Panc1 (cell line): Measurements from ENCODE around the gene PABPN1L. TPM values are rescaled to one million over a fixed set of nuclear protein-coding genes. Genes with fewer than 3 reads are reported as not detected.

ENCODE experiments used
- ATAC-seq: fragments of 200-7000 bp; cut with Tn5 transposase; 2 replicates; pipeline ENCODE4 v1.9.1; 2020; ENCODE audit warnings: mild to moderate bottlenecking, moderate library complexity
- BruUV-seq: library from RNA; stranded (reverse); fragments of 400-500 nt; replicated peaks from 2 replicates; lab custom pipeline; 2021; lab: Mats Ljungman, UMichigan
- CTCF ChIA-PET: fragments of 300-600 bp; sonication (Branson Sonifier 250); formaldehyde crosslinking; loops from one replicate; lab custom pipeline; 2022; ENCODE audit warnings: antibody characterized with exemption; lab: Charles Lee
- POLR2A ChIA-PET: fragments of 300-600 bp; sonication (Branson Sonifier 250); formaldehyde crosslinking; loops from one replicate; lab custom pipeline; 2022; ENCODE audit warnings: antibody characterized with exemption; lab: Charles Lee
- DNase-seq: peaks from one replicate; pipeline ENCODE4 v3.0.0-alpha.2; 2010; ENCODE audit warnings: low read depth, low spot score
- H3K27ac ChIP-seq: 2 replicates; pipeline ENCODE4 v1.5.1; 2011; ENCODE audit warnings: mild to moderate bottlenecking, low read length, inconsistent platforms
- H3K27me3 ChIP-seq: fragments of 200-500 bp; sonication (Bioruptor generic); 2 replicates; pipeline ENCODE4 v1.6.0; 2014; ENCODE audit warnings: low read length, inconsistent platforms; ENCODE audit not compliant: control insufficient read depth, insufficient read depth
- H3K36me3 ChIP-seq: fragments of 200-500 bp; sonication (Bioruptor generic); 2 replicates; pipeline ENCODE4 v1.5.1; 2014; ENCODE audit warnings: inconsistent platforms, mild to moderate bottlenecking, low read length, moderate library complexity; ENCODE audit not compliant: control insufficient read depth, insufficient read depth
- H3K4me1 ChIP-seq: 2 replicates; pipeline ENCODE4 v1.5.1; 2011; ENCODE audit warnings: inconsistent platforms, mild to moderate bottlenecking, low read length, moderate library complexity; ENCODE audit not compliant: control insufficient read depth, insufficient read depth
- H3K4me3 ChIP-seq, 2 experiments: 2 replicates each; pipeline ENCODE4 v1.5.1; 2011 to 2012; ENCODE audit warnings: low read depth in 2 of 2, low read length in 2 of 2, mild to moderate bottlenecking in 2 of 2, inconsistent platforms in 1 of 2, moderate library complexity in 1 of 2
- H3K9me3 ChIP-seq: fragments of 200-500 bp; sonication (Bioruptor generic); 2 replicates; pipeline ENCODE4 v1.5.1; 2014; ENCODE audit warnings: low read depth, mild to moderate bottlenecking, inconsistent platforms, low read length, moderate library complexity; ENCODE audit not compliant: control insufficient read depth, insufficient read depth
- CTCF ChIP-seq: fragments of 450-650 bp; IDR thresholded peaks from 2 replicates; pipeline ENCODE4 v1.5.1; 2017; ENCODE audit warnings: mild to moderate bottlenecking
- POLR2AphosphoS5 ChIP-seq: IDR thresholded peaks from 2 replicates; pipeline ENCODE4 v1.6.1; 2012; ENCODE audit warnings: mild to moderate bottlenecking, low read depth, low read length, moderate library complexity
- REST ChIP-seq, 2 experiments: IDR thresholded peaks; 2 replicates each; pipeline ENCODE4 v1.6.1; 2011 to 2012; ENCODE audit warnings: low read depth in 2 of 2, control low read depth in 1 of 2, low read length in 1 of 2, mild to moderate bottlenecking in 1 of 2, moderate library complexity in 1 of 2; ENCODE audit not compliant: insufficient read depth in 1 of 2
- SIN3A ChIP-seq: IDR thresholded peaks from 2 replicates; pipeline ENCODE4 v1.6.1; 2012; ENCODE audit warnings: low read depth, mild to moderate bottlenecking, low read length, moderate library complexity, borderline replicate concordance; ENCODE audit not compliant: insufficient read depth
- TCF7L2 ChIP-seq: IDR thresholded peaks from 2 replicates; pipeline ENCODE4 v1.6.1; 2011; ENCODE audit warnings: mild to moderate bottlenecking, low read depth, low read length, inconsistent platforms
- in situ Hi-C: cut with HindIII; loops from 2 replicates; pipeline ENCODE4 v1.10.0; 2016; ENCODE audit warnings: low sequenced_read_pairs, low pct_unique_long_range_greater_than_20kb
- intact Hi-C: fragments of 100-400 bp; cut with micrococcal nuclease; formaldehyde crosslinking; loops from one replicate; pipeline ENCODE4 v1.10.0; 2022; ENCODE audit not compliant: unreplicated experiment
- total RNA-seq: library from RNA; stranded (reverse); gene quantifications from one replicate; pipeline ENCODE4 v1.2.1, GENCODE V29; 2021; ENCODE audit not compliant: unreplicated experiment

PABPN1L gene
- total RNA-seq, 1 experiment from 2014 or later = not detected

GRCh38 chr16:88900662-88901052 is 34.2 kb upstream of the PABPN1L start:
- no peaks in the 10 kb centered on the region for H3K27me3 ChIP-seq
- CTCF ChIA-PET = no interaction called here

GRCh38 chr16:88899901-88900661 is 33.6 kb upstream of the PABPN1L start:
- CTCF ChIA-PET = no interaction called here

More at GRCh38 chr16:88900662-88901052, 34.2 kb upstream of the PABPN1L start:
- in situ Hi-C loops (no loop called here), intact Hi-C loops (no loop called here)
- DNase-seq (no peak), ATAC-seq (no peak)
- TF ChIP-seq CTCF = no peak
- no peak for TF ChIP-seq SIN3A
- no peak for TF ChIP-seq POLR2AphosphoS5
- no peak for TF ChIP-seq REST (IDR thresholded peaks at IDR 0.05; ENCODE audit: insufficient read depth in 1 of 2, low read depth in 2 of 2, low read length in 1 of 2)
- TF ChIP-seq TCF7L2 = no peak
- H3K4me3 ChIP-seq = no peak overlapping the region
- H3K4me1 ChIP-seq = no peaks in the 10 kb centered on the region
- no peaks in the 10 kb centered on the region for H3K9me3 ChIP-seq
- no peaks in the 10 kb centered on the region for H3K36me3 ChIP-seq
- no peak overlapping the region for H3K27ac ChIP-seq
- POLR2A ChIA-PET = no interaction called here
- BruUV-seq = no TSS peak

More at GRCh38 chr16:88899901-88900661, 33.6 kb upstream of the PABPN1L start:
- no TSS peak for BruUV-seq
- TF ChIP-seq TCF7L2 (no peak), REST (IDR thresholded peaks at IDR 0.05; ENCODE audit: insufficient read depth in 1 of 2, low read depth in 2 of 2, low read length in 1 of 2) (no peak), CTCF (no peak)
- H3K4me1 ChIP-seq = no peaks in the 10 kb centered on the region
- no peak for DNase-seq
- no peak overlapping the region for H3K27ac ChIP-seq
- no peaks in the 10 kb centered on the region for H3K9me3 ChIP-seq
- H3K4me3 ChIP-seq = no peak overlapping the region
- ATAC-seq = no peak
- H3K27me3 ChIP-seq = no peaks in the 10 kb centered on the region
- in situ Hi-C loops (no loop called here), intact Hi-C loops (no loop called here)
- POLR2A ChIA-PET = no interaction called here
- H3K36me3 ChIP-seq = no peaks in the 10 kb centered on the region
